Gastrocnemius medialis (tissue), 4 donors: ENCODE measurements around the gene RHOT2.

Experiments
- CTCF ChIP-seq, 5 experiments: fragments of 450-650 bp in 3 of 5; fragments of 200-600 bp in 2 of 5; sonication (generic) in 2 of 5; IDR thresholded peaks in 4 of 5; conservative IDR thresholded peaks in 1 of 5; 1 replicate in 4 of 5; 2 replicates in 1 of 5; pipeline ENCODE4 v1.5.1; 2016 to 2019; ENCODE audit warnings: antibody characterized with exemption in 5 of 5, mild to moderate bottlenecking in 3 of 5, moderate library complexity in 3 of 5
- POLR2A ChIP-seq, 2 donors: fragments of 450-650 bp; IDR thresholded peaks; one replicate each; pipeline ENCODE4 v1.6.1; 2017; ENCODE audit warnings: antibody characterized with exemption in 2 of 2, mild to moderate bottlenecking in 2 of 2, moderate library complexity in 2 of 2

DNA sequence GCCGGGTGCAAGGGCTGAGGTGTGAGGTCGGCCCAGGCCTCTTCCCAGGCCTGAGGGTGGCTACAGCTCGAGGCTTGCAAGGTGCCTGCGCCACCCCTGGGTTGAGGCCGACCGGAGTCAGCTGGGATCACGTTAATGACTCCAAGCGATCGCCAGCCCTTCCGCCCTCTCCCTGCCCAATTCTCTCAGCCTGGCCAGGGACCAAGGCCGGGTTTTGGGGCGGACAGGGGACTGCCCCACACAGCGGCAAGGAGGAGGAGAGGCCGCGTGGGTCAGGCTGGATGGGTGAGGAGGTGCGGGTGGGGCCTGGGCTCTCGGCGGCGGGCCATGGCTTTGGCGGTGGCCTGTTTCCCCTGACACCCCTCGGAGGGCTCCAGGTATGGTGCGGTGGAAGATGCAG lies 25.4 kb downstream of the RHOT2 start:
- TF ChIP-seq POLR2A (IDR thresholded peaks at IDR 0.05) = no peak
- no peak for TF ChIP-seq CTCF (IDR thresholded peaks at IDR 0.05 in 4 of 5, conservative IDR thresholded peaks at IDR 0.05 in 1 of 5)
